OCI-LY7 (cell line): ENCODE data around the gene EGFL8. TPM values are rescaled to one million over a fixed set of nuclear protein-coding genes. Genes with fewer than 3 reads are reported as not detected.

Experiments used
- BruUV-seq: library from RNA; stranded (reverse); fragments of 400-500 nt; replicated peaks from 2 replicates; lab custom pipeline; 2021; lab: Mats Ljungman, UMichigan
- CTCF ChIA-PET: fragments of 300-600 bp; sonication (Branson Sonifier 250); formaldehyde crosslinking; loops from one replicate; lab custom pipeline; 2022; ENCODE audit warnings: antibody characterized with exemption; ENCODE audit not compliant: unreplicated experiment; lab: Charles Lee
- POLR2A ChIA-PET: fragments of 300-600 bp; sonication (Branson Sonifier 250); formaldehyde crosslinking; loops from one replicate; lab custom pipeline; 2022; ENCODE audit warnings: antibody characterized with exemption; lab: Charles Lee
- DNase-seq: peaks from one replicate; pipeline ENCODE4 v3.0.0-alpha.2; 2015; ENCODE audit warnings: low spot score
- H2AFZ ChIP-seq: fragments of 200-600 bp; sonication (generic), shearing (Covaris generic); 2 replicates; pipeline ENCODE4 v1.6.1; 2014; ENCODE audit warnings: mild to moderate bottlenecking, antibody characterized with exemption, low read length, moderate library complexity
- H3K27ac ChIP-seq: fragments of 200-600 bp; sonication (generic); 2 replicates; pipeline ENCODE4 v1.5.1; 2014; ENCODE audit warnings: mixed run types, low read depth, mild to moderate bottlenecking, moderate library complexity, low read length, inconsistent platforms; ENCODE audit not compliant: poor library complexity, severe bottlenecking
- H3K36me3 ChIP-seq: fragments of 200-600 bp; sonication (generic); 2 replicates; pipeline ENCODE4 v1.6.1; 2014; ENCODE audit warnings: mild to moderate bottlenecking, antibody characterized with exemption, low read length, moderate library complexity, mixed read lengths; ENCODE audit not compliant: insufficient read depth
- H3K4me1 ChIP-seq: fragments of 200-600 bp; sonication (generic); 2 replicates; pipeline ENCODE4 v1.5.1; 2014; ENCODE audit warnings: mild to moderate bottlenecking, low read length; ENCODE audit not compliant: insufficient read depth, poor library complexity, severe bottlenecking
- H3K4me2 ChIP-seq: fragments of 200-600 bp; sonication (generic); 2 replicates; pipeline ENCODE4 v1.6.1; 2014; ENCODE audit warnings: mild to moderate bottlenecking, low read length
- H3K4me3 ChIP-seq: fragments of 200-600 bp; sonication (generic); 2 replicates; pipeline ENCODE4 v1.5.1; 2014; ENCODE audit warnings: mild to moderate bottlenecking, low read depth, low read length; ENCODE audit not compliant: poor library complexity, severe bottlenecking
- H3K79me2 ChIP-seq: fragments of 200-600 bp; sonication (generic); 2 replicates; pipeline ENCODE4 v1.6.1; 2016; ENCODE audit warnings: low read depth, mild to moderate bottlenecking, low read length, moderate library complexity, mixed read lengths; ENCODE audit not compliant: insufficient read depth
- H3K9me2 ChIP-seq: fragments of 200-600 bp; sonication (generic); 2 replicates; pipeline ENCODE4 v1.6.1; 2016; ENCODE audit warnings: mild to moderate bottlenecking, low read length, mixed read lengths; ENCODE audit not compliant: insufficient read depth
- H3K9me3 ChIP-seq: fragments of 200-600 bp; sonication (generic); 2 replicates; pipeline ENCODE4 v1.6.1; 2014; ENCODE audit warnings: mild to moderate bottlenecking, mixed run types, low read length, mixed read lengths
- H4K20me1 ChIP-seq: fragments of 200-600 bp; sonication (generic); 2 replicates; pipeline ENCODE4 v1.6.1; 2014; ENCODE audit warnings: mild to moderate bottlenecking, antibody characterized with exemption, low read length, moderate library complexity, mixed read lengths; ENCODE audit not compliant: insufficient read depth
- EZH2phosphoT487 ChIP-seq: fragments of 200-600 bp; sonication (generic); IDR thresholded peaks from 2 replicates; pipeline ENCODE4 v1.6.1; 2018; ENCODE audit warnings: low read depth, borderline replicate concordance, mild to moderate bottlenecking, mixed run types, antibody characterized with exemption, low read length, moderate library complexity, mixed read lengths
- intact Hi-C: fragments of 100-400 bp; cut with micrococcal nuclease; formaldehyde crosslinking; loops from one replicate; pipeline ENCODE4 v1.10.0; 2022; ENCODE audit not compliant: unreplicated experiment
- total RNA-seq, 2 experiments: library from RNA; depleted of rRNA in 1 of 2; stranded (reverse); fragments of >200 nt in 1 of 2; shearing (Covaris generic) in 1 of 2; gene quantifications; 2 replicates each; pipeline ENCODE4 v1.2.3, GENCODE V29; 2014 to 2022
- TF ChIP-seq, protein P1 (sequence below): fragments of 200-600 bp; sonication (generic); conservative IDR thresholded peaks from 2 replicates; pipeline ENCODE4 v1.5.1; 2014; ENCODE audit warnings: mild to moderate bottlenecking, antibody characterized with exemption, low read length, moderate library complexity, mixed read lengths

Gene EGFL8
- total RNA-seq, 2 experiments from 2014 or later: 7.4 to 21.6 TPM

- H3K4me1 ChIP-seq: peaks cover 25% of the 10 kb centered on the region
- BruUV-seq: no TSS peak
- no peak overlapping the region for H3K27ac ChIP-seq
- H2AFZ ChIP-seq: no peak overlapping the region
- peaks cover 39% of the 10 kb centered on the region for H3K36me3 ChIP-seq
- intact Hi-C loops: no loop called here
- CTCF ChIA-PET: no interaction called here
- TF ChIP-seq, protein P1, sequence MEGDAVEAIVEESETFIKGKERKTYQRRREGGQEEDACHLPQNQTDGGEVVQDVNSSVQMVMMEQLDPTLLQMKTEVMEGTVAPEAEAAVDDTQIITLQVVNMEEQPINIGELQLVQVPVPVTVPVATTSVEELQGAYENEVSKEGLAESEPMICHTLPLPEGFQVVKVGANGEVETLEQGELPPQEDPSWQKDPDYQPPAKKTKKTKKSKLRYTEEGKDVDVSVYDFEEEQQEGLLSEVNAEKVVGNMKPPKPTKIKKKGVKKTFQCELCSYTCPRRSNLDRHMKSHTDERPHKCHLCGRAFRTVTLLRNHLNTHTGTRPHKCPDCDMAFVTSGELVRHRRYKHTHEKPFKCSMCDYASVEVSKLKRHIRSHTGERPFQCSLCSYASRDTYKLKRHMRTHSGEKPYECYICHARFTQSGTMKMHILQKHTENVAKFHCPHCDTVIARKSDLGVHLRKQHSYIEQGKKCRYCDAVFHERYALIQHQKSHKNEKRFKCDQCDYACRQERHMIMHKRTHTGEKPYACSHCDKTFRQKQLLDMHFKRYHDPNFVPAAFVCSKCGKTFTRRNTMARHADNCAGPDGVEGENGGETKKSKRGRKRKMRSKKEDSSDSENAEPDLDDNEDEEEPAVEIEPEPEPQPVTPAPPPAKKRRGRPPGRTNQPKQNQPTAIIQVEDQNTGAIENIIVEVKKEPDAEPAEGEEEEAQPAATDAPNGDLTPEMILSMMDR: no peak
- no peak for TF ChIP-seq EZH2phosphoT487
- H3K79me2 ChIP-seq: peaks cover 14% of the 10 kb centered on the region; the same call in 1 of the 2 replicates
- no peak overlapping the region for H3K4me3 ChIP-seq
- DNase-seq: no peak
- H3K9me2 ChIP-seq: no peaks in the 10 kb centered on the region
- H3K9me3 ChIP-seq: no peaks in the 10 kb centered on the region
- H3K4me2 ChIP-seq: no peak overlapping the region
- H4K20me1 ChIP-seq: no peaks in the 10 kb centered on the region
- POLR2A ChIA-PET: no interaction called here
Measured at GRCh38 chr6:32171234-32171633, 6.8 kb downstream of the EGFL8 start.

GRCh38 chr6:32173051-32173727, 8.8 kb downstream of the EGFL8 start:
- Histone ChIP-seq H3K4me2 (peak overlapping the region; percentile 96), H3K4me1 (peaks cover 36% of the 10 kb centered on the region), H4K20me1 (no peaks in the 10 kb centered on the region), H2AFZ (no peak overlapping the region), H3K27ac (no peak overlapping the region), H3K9me2 (no peaks in the 10 kb centered on the region), H3K79me2 (peaks cover 14% of the 10 kb centered on the region; the same call in 1 of the 2 replicates), H3K4me3 (no peak overlapping the region), H3K9me3 (no peaks in the 10 kb centered on the region), H3K36me3 (peaks cover 22% of the 10 kb centered on the region)
- BruUV-seq: no TSS peak
- no peak for TF ChIP-seq EZH2phosphoT487
- TF ChIP-seq, protein P1: no peak
- DNase-seq: no peak
- ChIA-PET POLR2A (no interaction called here), CTCF (no interaction called here)
- intact Hi-C loops: no loop called here

GRCh38 chr6:32174416-32174815, 10.0 kb downstream of the EGFL8 start:
- BruUV-seq: no TSS peak
- POLR2A ChIA-PET: no interaction called here

More at GRCh38 chr6:32174416-32174815, 10.0 kb downstream of the EGFL8 start:
- peaks cover 10% of the 10 kb centered on the region for H3K36me3 ChIP-seq
- no peak overlapping the region for H3K4me3 ChIP-seq
- peaks cover 14% of the 10 kb centered on the region; the same call in 1 of the 2 replicates for H3K79me2 ChIP-seq
- no peaks in the 10 kb centered on the region for H3K9me2 ChIP-seq
- peaks cover 37% of the 10 kb centered on the region for H3K4me1 ChIP-seq
- no peaks in the 10 kb centered on the region for H4K20me1 ChIP-seq
- no peak for DNase-seq
- no peak overlapping the region for H2AFZ ChIP-seq
- TF ChIP-seq, protein P1: no peak
- no peak for TF ChIP-seq EZH2phosphoT487
- CTCF ChIA-PET: no interaction called here
- H3K9me3 ChIP-seq: no peaks in the 10 kb centered on the region
- intact Hi-C loops: no loop called here
- H3K27ac ChIP-seq: no peak overlapping the region
- peak overlapping the region; percentile 96 for H3K4me2 ChIP-seq
